GM18505 (cell line): ENCODE results near the gene MANSC1.
A peak's percentile ranks its signal among the peaks of the same experiment; 100 is the strongest.

Experiments
- ATAC-seq: cut with Tn5 transposase; IDR thresholded peaks from one replicate; pipeline ENCODE4 v1.9.1; 2021; ENCODE audit not compliant: unreplicated experiment
- POLR2A ChIP-seq: IDR thresholded peaks from 4 replicates; pipeline ENCODE4 v1.6.1; 2011; ENCODE audit warnings: borderline replicate concordance; ENCODE audit not compliant: insufficient read depth, insufficient read length; ENCODE audit errors: extremely low read depth

The MANSC1 gene

DNA sequence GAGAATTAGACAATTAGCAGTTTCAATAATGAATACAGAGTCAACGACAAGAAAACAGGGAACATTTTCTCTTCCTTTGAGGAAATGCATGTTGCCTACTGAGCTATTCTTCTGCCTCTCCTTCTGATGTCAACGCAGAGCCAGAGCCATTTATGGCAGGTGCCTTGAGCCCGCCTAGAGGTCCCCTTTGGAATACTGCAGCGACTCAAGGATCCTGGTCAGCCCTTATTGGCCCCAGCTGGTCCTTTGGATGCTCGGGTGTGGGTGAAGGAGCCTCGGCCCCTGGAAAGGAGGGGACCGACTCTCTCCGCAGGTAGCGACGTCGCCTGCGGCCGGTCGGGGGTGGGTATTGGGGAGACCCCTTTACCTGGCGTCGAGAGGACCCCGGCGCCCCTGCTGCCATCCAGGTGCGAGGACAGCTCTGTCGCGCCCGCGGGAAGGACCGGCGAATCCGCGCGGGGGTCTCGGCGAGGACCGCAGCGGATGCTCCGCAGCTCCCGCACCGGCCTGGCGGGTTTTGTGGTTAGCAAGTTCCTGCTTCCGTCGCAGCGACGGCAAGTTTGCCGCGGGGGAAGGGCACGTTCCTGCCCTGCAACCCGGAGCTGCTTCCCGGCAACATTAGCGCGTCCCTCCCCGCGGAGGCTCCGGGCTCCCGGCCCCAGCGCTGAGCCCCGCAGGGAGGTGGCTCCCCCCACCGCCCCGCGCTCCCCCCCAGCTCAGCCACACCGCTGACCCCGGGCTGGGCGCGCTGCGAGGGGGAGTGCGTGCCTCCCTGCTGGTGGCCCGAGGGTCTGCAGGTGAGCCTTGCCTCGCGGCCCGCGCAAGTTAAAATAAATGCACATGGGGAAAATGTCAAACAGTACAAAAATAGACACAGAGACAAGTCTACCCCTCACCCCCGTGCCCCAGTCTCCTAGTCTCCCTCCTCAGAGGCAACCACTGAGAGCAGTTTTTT, at the start of gene MANSC1:
Gene MANSC1 (minus strand): TSS at position 532 of the 955 bp plus-strand sequence. CDS start 6,928 bp downstream, outside the sequence.
- peak; percentile 46 for ATAC-seq
- TF ChIP-seq POLR2A, result no peak

DNA sequence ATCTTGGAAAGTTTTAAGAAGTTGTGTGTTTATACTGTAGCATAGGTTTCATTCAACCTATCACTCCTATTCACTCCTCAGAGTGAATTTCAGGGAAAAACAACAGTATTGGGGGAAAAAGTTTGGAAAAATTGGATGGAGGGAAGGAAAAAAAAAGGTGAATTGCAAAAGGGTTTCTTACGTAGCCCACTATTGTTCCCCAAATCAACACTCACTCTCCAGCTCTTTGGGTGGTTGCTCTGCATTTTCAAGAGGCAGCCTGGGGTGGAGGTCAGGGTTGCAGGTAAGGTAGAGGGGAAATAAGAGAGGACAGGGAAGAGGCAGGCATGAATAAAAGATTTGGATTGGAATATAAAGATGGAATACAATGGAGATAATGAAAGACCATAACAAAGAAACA, 49.1 kb upstream of the MANSC1 start:
- no peak for TF ChIP-seq POLR2A
- no peak for ATAC-seq

DNA sequence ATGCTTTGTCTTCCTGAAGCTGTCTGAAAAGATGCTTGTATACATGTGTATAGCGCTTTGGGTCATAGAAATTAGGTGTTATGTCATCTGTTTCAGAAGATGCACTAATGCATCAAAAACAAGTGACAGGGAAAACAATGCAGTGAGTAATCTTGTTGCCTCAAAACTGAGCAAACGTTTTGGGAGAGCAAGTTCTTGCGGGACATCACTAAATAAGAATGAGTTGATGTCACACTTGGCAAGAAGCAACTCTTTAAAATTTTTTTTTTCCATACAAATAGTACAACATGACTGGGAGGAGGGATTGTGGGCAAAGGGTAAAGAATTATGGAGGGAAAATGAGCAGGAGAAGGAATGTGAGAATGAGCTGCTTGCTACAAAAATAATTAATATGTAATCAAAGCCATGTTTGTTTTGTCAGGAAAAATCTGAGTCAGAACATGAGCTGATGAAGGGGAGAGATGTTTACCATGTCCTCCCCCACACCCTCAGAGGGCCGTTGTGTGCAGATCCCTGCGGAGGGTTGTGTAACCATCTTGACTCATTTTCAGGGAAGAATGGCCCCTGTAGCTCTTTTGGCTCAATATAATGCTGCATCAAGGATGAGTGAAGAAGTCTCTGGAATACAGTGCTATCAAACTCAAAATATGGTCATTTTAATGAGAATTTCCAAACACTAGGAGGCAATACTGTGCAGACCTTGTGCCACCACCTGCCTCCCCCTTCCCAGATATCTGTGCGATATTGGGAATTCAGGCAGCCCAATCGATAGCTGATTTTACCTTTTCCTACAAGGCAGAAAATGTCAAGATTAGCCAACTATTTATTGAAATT, 48.2 kb upstream of the MANSC1 start:
- no peak for ATAC-seq
- TF ChIP-seq POLR2A, result no peak

DNA sequence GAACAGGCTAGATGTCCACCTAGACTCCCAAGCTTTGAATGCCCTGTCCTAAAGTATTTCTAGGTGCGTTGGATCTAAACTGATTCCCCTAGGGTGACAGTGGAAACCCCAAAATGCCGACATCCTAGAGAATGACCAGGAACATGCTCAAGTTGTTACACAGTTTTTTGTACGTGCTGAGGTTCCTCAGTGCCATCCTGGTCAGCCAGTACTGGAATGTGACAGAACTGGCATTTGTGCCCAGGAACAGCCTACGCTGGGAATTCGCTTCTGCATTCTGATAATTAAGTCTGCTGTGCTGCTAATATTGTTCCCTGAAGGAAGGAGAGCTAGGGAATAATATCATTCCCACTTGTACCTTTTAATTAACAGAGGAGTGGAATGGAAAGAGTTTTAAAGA, 47.1 kb upstream of the MANSC1 start:
- no peak for TF ChIP-seq POLR2A
- no peak for ATAC-seq

DNA sequence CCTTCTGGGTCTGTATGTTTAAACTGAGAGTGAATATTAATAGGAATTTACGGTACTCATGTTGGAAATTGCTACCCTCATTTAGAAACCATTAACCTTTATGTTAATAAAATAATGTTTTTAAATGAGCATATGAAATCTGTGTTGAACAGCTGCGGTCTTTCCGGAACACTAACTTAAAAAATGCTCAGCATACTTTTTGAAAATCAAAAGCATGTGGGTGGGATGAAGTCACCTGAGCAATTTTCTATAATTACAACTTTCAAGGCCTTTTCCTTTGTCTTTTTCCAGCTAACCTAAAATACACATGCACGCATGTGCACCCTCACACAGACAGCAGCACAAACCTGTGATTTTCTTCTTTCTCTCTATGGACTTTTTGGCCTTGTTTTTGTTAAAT, 46.7 kb upstream of the MANSC1 start:
- TF ChIP-seq POLR2A, result no peak
- ATAC-seq, result no peak

DNA sequence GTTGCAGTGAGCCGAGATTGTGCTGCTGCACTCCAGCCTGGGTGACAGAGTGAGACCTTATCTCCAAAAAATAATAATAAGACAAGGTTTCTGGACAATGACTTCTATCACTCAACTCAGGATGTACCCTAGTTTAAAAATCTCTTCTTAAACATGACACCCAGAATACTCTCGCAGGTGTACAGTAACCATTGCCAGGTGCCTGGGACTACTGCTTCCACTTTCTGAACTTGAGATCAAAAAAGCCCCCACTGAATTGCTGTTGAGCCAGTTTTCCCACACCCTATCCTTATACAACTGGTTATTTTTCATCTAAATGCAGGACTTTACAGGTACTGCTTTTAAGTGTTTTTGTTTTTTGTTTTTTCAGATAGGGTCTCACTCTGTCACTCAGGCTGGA, 43.1 kb upstream of the MANSC1 start:
- no peak for ATAC-seq
- TF ChIP-seq POLR2A, result no peak

DNA sequence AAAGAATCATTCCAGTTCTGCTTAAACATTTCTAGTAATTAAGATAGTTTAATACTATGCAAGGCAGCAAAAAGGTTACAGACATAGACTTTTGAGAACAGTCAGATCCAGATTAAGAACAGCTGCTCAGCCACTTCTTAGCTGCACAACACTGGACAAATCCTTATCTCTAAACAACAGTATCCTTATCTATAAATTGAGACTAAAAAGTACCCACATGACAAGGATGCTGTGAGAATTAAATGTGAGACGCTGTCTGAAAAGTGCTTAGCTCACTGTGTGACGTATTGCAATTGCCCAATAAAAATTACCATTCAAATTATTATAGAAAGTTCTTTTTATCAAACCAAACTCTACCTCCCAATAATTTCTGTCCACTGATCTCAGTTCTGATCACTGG, 42.4 kb upstream of the MANSC1 start:
- no peak for TF ChIP-seq POLR2A
- ATAC-seq, result no peak

DNA sequence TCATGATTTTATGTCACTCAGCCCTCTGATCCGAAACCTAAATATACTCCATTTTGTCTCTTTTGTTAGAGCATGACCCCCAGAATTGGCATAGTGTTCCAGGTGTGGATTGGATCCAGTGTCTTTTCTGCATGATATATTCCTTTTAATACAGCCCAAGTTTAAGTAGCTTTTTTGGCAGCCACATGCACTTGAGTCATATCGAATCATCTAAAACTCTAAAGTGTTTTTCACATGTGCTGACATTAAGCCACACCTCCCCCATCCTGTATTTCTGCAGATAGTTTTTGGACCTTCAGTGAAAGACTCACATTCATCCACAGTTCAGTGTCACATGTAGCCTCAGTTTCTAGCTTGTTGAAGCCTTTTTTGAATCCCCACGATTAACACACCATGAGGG, 37.5 kb upstream of the MANSC1 start:
- no peak for TF ChIP-seq POLR2A
- no peak for ATAC-seq

DNA sequence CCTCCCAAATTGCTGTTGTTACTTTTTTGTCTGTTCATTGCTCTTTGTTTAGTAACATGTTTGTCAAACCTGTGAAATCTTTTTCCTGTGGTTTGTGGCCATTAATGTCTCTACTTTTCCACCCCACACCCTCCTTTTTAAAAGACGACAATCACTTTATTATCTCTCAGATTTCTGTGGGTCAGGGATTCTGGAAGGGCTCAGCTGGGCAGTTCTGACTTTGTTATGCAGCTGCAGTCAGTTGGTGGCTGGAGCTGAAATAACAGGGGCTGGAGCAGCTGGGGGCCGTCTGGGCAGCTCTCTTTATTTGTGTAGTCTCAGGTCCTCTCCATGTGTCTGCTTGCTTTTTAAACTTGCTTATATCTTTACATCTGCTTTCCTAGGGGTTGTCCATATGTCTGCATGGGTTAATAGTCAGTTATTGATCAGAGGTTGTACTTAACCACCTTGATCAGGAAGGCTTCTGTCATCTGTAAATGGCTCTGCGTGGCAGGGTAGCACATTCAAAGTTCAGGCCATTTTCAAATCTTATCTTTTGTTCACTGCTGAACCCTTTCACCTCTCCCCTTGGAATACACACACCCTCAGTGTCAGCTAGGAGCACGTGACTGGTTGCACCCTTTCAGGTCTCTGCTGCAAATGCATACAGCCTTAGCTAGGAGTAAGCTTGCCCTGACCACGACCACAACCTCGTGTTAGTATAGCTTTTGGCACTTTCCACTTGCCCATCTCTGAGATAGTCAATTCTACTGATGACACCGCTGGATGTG, 34.7 kb upstream of the MANSC1 start:
- ATAC-seq, result no peak
- no peak for TF ChIP-seq POLR2A

DNA sequence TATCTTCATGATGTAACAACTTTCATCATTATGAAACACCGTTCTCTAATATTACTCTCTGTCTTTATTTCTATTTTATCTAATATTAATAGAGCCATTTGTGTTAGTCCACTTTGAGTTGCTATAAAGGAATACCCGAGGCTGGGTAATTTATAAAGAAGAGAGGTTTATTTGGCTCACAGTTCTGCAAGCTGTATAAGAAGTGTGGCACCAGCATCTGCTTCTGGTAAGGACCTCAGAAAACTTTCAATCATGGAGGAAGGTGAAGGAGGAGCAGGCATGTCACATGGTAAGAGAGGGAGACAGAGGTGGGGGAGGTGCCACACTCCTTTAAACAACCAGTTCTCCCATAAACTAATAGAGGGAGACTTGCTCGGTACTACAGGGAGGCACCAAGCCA, 31.9 kb upstream of the MANSC1 start:
- ATAC-seq, result no peak
- no peak for TF ChIP-seq POLR2A

DNA sequence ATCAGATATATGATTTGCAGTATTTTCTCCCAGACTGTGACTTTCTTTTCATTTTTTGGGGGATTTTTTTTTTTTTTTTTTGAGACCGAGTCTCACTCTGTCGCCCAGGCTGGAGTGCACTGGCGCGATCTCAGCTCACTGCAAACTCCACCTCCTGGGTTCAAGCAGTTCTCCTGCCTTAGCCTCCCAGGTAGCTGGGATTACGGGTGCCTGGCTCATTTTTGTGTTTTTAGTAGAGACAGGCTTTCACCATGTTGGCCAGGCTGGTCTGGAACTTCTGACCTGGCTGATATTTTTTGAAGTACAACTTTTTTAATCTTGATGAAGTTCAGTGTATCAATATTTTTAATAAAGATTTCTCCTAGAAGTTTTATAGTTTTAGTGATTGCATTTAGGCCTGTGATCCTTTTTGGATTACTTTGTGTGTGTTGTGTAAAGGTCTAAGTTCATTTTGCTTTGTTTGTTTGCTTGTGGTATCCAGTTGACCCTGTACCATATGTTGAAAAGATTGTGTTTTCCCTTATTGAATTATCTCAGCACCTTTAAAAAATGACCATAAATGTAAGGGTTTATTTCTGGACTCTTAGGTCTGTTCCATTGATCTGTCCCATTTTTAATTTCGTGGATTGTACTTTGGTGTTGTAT, 31.0 kb upstream of the MANSC1 start:
- no peak for ATAC-seq
- no peak for TF ChIP-seq POLR2A

DNA sequence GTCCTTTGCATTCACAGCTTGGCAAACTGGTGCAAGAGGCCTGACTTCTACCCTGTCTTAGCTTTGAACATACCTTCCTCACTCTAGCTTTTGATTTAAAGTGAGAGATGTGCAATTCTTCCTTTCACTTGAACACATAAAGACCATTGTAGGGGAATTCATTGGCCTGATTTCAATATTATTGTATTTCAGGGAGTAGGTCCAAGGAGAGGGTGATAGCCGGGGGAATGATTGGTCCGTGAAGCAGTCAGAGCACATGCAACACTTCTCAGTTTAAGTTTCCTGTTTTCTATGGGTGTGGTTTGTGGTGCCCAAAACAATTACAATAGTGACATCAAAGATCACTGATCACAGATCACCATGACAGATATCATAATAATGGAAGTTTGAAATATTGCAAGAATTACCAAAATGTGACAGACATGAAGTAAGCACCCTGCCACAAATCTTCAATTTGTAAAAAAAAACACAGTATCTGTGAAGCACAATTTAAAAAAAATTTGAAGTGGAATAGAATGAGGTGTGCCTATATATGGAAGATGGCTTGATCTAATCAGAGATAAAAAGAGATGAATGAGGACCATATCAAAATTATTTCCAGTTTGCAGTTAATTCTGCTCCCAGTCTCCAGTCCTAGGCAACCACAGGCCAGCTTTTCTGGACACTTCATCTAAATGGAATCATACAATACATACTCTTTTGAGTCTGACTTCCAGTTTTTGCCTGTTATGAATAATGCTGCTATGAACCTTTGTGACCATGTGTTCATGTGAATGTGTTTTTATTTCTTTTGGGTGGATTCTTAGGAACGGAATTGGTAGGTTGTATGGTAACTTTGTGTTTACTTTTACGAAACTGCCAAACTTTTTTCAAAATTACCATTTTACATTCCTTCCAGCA, 30.0 kb upstream of the MANSC1 start:
- no peak for ATAC-seq
- no peak for TF ChIP-seq POLR2A
